Measurements from ENCODE around the gene PPY. TPM values are rescaled to one million over a fixed set of nuclear protein-coding genes. Genes with fewer than 3 reads are reported as not detected.
"Not testable (repeated sequence)": the region's sequence is repeated elsewhere in the genome, so short reads cannot be mapped to it uniquely, and the experiment has no call there.

Gene PPY
- total RNA-seq, 2 experiments from 2014 or later = not detected

DNA sequence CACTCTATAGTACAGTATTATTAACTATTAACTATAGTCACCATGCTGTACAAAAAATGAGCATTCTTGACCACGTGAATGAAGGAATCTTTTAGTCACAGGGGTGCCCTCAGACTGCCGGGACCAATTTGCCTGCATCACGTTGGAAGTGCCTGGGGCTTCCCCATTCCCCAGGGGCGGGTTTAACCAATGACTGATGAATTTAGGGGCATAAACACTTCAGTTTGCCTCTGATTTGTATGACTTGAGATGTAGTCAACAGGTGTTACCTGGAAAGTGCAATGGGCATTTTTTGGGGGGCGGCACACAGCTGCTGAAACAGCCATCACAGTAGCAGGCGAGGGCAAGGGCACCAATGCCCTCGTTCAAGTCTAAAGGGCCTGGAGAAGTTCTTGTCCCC, 20.2 kb upstream of the PPY start:
- Histone ChIP-seq H3K4me3 (ENCODE audit: low read length) (no peak overlapping the region), H3K4me1 (ENCODE audit: insufficient read depth, low read length) (no peaks in the 10 kb centered on the region), H3K27me3 (ENCODE audit: control insufficient read depth in 1 of 2, insufficient read depth in 2 of 2, low read length in 2 of 2) (peaks cover 0 to 4% of the 10 kb centered on the region in 2 experiments), H3K36me3 (ENCODE audit: insufficient read depth, low read length) (no peaks in the 10 kb centered on the region), H3K9me3 (ENCODE audit: control insufficient read depth in 1 of 2, insufficient read depth in 1 of 2, low read length in 2 of 2) (no peaks in the 10 kb centered on the region), H3K27ac (ENCODE audit: low read depth in 1 of 2, low read length in 2 of 2) (no peak overlapping the region)
- H3K4me3 Mint-ChIP-seq = no peak overlapping the region
- TF ChIP-seq, protein P1, sequence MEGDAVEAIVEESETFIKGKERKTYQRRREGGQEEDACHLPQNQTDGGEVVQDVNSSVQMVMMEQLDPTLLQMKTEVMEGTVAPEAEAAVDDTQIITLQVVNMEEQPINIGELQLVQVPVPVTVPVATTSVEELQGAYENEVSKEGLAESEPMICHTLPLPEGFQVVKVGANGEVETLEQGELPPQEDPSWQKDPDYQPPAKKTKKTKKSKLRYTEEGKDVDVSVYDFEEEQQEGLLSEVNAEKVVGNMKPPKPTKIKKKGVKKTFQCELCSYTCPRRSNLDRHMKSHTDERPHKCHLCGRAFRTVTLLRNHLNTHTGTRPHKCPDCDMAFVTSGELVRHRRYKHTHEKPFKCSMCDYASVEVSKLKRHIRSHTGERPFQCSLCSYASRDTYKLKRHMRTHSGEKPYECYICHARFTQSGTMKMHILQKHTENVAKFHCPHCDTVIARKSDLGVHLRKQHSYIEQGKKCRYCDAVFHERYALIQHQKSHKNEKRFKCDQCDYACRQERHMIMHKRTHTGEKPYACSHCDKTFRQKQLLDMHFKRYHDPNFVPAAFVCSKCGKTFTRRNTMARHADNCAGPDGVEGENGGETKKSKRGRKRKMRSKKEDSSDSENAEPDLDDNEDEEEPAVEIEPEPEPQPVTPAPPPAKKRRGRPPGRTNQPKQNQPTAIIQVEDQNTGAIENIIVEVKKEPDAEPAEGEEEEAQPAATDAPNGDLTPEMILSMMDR (IDR thresholded peaks at IDR 0.05) = no peak
- H3K4me1 Mint-ChIP-seq (ENCODE audit: low read depth) = no peaks in the 10 kb centered on the region
- H3K36me3 Mint-ChIP-seq (ENCODE audit: low read depth) = no peaks in the 10 kb centered on the region
- ChIA-PET CTCF (no interaction called here), POLR2A (no interaction called here)
- no peak for ATAC-seq (ENCODE audit: poor library complexity)
- H3K27ac Mint-ChIP-seq = no peak overlapping the region
- intact Hi-C loops (cut with DNase I, micrococcal nuclease) = no loop called here
- peaks cover 14% of the 10 kb centered on the region for H3K27me3 Mint-ChIP-seq
- no peaks in the 10 kb centered on the region for H3K9me3 Mint-ChIP-seq
- DNase-seq = no peak

DNA sequence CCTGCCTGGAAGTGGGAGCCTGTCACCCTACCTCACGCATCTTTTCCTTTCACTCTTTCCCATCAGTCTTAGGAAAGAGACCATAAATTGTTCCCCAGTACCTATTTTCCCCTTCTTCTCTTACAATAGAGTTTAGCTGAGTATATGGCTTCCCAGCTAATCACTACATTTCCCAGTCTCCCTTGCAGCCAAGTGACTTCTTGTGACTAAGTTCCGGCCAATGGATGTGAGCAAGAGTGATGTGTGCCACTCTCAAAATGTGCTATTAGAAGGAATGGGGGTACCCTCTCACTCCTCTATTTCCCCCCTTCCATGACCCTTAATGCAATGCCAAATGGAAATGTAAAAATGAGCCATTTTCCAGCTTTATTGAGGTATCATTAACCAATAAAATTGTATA, 19.7 kb upstream of the PPY start:
- H3K27ac ChIP-seq (ENCODE audit: low read depth in 1 of 2, low read length in 2 of 2) = no peak overlapping the region
- DNase-seq = no peak
- CTCF ChIA-PET = no interaction called here

DNA sequence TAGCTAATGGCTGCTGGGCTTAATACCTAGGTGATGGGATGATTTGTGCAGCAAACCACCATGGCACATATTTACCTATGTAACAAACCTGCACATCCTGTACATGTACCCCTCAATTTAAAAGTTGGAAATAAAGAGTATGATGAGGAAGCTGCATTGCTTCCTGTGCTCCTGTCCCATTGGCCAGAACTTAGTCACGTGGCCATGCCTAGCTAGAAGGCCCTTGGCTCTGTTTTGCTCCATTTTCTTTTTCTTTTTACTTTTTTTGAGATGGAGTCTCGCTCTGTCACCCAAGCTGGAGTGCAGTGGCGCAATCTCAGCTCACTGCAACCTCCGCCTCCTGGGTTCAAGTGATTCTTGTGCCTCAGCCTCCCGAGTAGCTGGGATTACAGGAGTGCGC, 19.0 kb upstream of the PPY start:
- H3K9me3 Mint-ChIP-seq, POLR2A ChIA-PET: not testable (repeated sequence)

More for the DNA sequence above, 19.7 kb upstream of the PPY start:
- H3K27me3 Mint-ChIP-seq = peaks cover 10% of the 10 kb centered on the region
- no peak overlapping the region for H3K27ac Mint-ChIP-seq
- TF ChIP-seq, protein P1 (IDR thresholded peaks at IDR 0.05) = no peak
- POLR2A ChIA-PET = no interaction called here
- no peaks in the 10 kb centered on the region for H3K36me3 Mint-ChIP-seq (ENCODE audit: low read depth)
- ATAC-seq (ENCODE audit: poor library complexity) = no peak
- no peak overlapping the region for H3K4me3 Mint-ChIP-seq
- Histone ChIP-seq H3K4me1 (ENCODE audit: insufficient read depth, low read length) (no peaks in the 10 kb centered on the region), H3K9me3 (ENCODE audit: control insufficient read depth in 1 of 2, insufficient read depth in 1 of 2, low read length in 2 of 2) (no peaks in the 10 kb centered on the region), H3K27me3 (ENCODE audit: control insufficient read depth in 1 of 2, insufficient read depth in 2 of 2, low read length in 2 of 2) (peaks cover 0 to 4% of the 10 kb centered on the region in 2 experiments), H3K4me3 (ENCODE audit: low read length) (no peak overlapping the region), H3K36me3 (ENCODE audit: insufficient read depth, low read length) (no peaks in the 10 kb centered on the region)
- intact Hi-C loops (cut with DNase I, micrococcal nuclease) = no loop called here
- no peaks in the 10 kb centered on the region for H3K9me3 Mint-ChIP-seq
- H3K4me1 Mint-ChIP-seq (ENCODE audit: low read depth) = no peaks in the 10 kb centered on the region

DNA sequence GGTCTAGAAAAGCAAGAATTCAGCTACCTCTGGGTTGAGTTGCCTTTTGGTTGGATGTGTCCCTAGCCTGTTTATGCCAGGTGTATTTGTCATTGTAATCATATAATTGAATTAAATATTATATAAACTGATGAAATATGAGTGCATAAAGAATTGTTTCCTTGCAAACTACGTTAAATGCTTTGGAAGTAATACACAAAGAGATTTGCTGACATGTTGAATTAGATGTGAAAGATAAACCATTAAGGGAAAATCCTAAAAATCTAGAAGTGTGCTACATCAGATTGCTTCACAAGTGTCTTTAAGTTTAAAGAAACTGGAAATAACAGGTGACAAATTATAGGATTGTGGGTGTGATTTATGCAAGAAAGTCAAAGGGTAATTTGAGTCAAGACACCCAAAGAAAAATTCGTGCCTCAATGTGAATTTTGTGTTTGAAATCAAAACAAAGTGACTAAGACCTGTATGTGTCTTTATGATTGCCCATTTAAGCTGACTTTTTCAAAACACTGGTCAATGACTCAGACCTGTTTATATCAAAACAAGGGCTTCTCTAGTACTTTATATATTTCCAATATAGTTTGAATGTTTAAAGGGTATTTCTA, 16.6 kb upstream of the PPY start:
- Mint-ChIP-seq H3K4me3 (no peak overlapping the region), H3K9me3 (no peaks in the 10 kb centered on the region), H3K27ac (no peak overlapping the region), H3K4me1 (ENCODE audit: low read depth) (no peaks in the 10 kb centered on the region), H3K36me3 (ENCODE audit: low read depth) (no peaks in the 10 kb centered on the region), H3K27me3 (peaks cover 31% of the 10 kb centered on the region)
- no peak overlapping the region for H3K4me3 ChIP-seq (ENCODE audit: low read length)
- TF ChIP-seq, protein P1 (IDR thresholded peaks at IDR 0.05) = no peak
- peaks cover 18 to 20% of the 10 kb centered on the region in 2 experiments for H3K27me3 ChIP-seq (ENCODE audit: control insufficient read depth in 1 of 2, insufficient read depth in 2 of 2, low read length in 2 of 2)
- H3K9me3 ChIP-seq (ENCODE audit: control insufficient read depth in 1 of 2, insufficient read depth in 1 of 2, low read length in 2 of 2) = no peaks in the 10 kb centered on the region
- no peaks in the 10 kb centered on the region for H3K4me1 ChIP-seq (ENCODE audit: insufficient read depth, low read length)
- no peaks in the 10 kb centered on the region for H3K36me3 ChIP-seq (ENCODE audit: insufficient read depth, low read length)
- H3K27ac ChIP-seq (ENCODE audit: low read depth in 1 of 2, low read length in 2 of 2) = no peak overlapping the region
- DNase-seq = no peak
- ChIA-PET POLR2A (no interaction called here), CTCF (interaction anchor here (0.6 to 2.0 kb wide), 2 partner anchors 12 to 15 kb away, joined by 3 to 11 read pairs; no protein-coding TSS in a partner anchor)
- no peak for ATAC-seq (ENCODE audit: poor library complexity)
- intact Hi-C loops (cut with DNase I, micrococcal nuclease) = no loop called here

More for the DNA sequence above, 19.0 kb upstream of the PPY start:
- H3K4me3 Mint-ChIP-seq; DNase-seq; H3K9me3 ChIP-seq (ENCODE audit: control insufficient read depth in 1 of 2, insufficient read depth in 1 of 2, low read length in 2 of 2); H3K4me3 ChIP-seq (ENCODE audit: low read length); H3K4me1 ChIP-seq (ENCODE audit: insufficient read depth, low read length); ATAC-seq (ENCODE audit: poor library complexity); H3K27ac Mint-ChIP-seq; H3K27ac ChIP-seq (ENCODE audit: low read depth in 1 of 2, low read length in 2 of 2); H3K4me1 Mint-ChIP-seq (ENCODE audit: low read depth); H3K36me3 ChIP-seq (ENCODE audit: insufficient read depth, low read length); intact Hi-C loops (cut with DNase I, micrococcal nuclease); H3K27me3 ChIP-seq (ENCODE audit: control insufficient read depth in 1 of 2, insufficient read depth in 2 of 2, low read length in 2 of 2); CTCF ChIA-PET; H3K36me3 Mint-ChIP-seq (ENCODE audit: low read depth): not testable (repeated sequence)
- peaks cover 14% of the 10 kb centered on the region for H3K27me3 Mint-ChIP-seq
